Measurements from ENCODE around the gene RUFY3.

RUFY3 gene

GRCh38 chr4:70841951-70842350, 120.2 kb downstream of the RUFY3 start:
- DNase-seq (ENCODE audit: low spot score): no peak

DNA sequence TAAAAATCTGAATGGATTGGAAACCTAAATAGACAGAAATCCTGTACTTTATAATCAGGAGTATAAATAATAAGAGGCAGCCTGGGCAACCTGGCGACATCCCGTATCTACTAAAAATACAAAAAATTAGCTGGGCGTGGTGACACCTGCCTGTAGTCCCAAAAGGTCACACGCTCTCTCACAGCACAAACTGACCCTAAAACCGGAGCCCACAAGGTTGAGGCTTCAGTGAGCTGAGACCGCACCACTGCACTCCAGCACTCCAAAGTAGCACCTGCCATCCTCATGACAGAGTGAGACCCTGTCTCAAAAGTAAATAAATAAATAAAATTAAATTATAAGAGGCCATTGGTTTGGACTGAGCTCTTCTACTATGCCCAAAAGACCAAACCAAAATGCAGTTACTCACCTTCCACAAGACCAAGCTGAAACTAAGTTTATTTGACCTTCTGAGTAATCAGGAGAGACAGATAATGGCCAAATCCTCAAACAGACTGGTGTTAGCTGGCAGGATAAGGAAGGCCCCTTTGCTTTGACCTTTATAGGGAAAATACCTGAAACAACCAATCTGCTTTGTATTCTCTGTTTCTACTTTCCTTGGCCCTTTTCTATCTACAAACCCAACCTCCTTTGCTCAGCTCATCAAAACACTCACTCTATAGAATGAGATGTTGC, 121.1 kb downstream of the RUFY3 start:
- DNase-seq (ENCODE audit: low spot score): no peak

DNA sequence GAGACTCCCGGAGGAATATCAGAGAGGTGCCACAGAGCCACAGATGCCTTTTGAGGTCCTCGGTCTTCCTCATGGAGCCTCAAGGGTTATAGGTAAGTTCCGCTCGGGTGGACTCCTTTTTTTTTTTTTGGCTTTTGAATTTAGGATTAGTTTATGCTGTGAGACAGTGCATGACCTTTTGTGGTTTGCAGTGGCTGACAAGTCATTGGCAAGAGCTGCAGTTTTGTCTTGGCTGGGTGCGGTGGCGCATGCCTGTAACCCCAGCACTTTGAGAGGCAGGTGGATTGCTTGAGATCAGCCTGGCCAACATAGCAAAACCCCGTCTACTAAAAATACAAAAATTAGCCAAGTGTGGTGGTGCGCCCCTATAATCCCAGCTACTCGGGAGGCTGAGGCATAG, 122.4 kb downstream of the RUFY3 start:
- DNase-seq (ENCODE audit: low spot score): no peak

DNA sequence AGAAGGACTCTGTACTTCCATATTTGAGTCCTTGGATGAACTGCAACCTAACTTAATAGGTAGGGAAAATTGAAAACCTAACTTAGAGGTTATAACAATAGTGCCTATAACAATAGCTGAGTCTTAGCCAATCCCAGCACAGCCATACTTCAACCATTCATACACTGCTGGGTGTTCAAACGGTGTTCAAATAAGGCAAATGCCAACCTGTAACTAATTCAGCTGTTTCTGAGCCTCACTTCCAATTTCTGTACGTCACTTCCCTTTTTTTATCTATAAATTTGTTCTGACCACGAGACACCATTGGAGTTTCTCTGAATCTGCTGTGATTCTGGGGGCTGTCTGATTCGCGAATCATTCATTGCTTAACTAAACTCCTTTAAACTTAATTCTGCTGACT, 127.5 kb downstream of the RUFY3 start:
- no peak for DNase-seq (ENCODE audit: low spot score)

DNA sequence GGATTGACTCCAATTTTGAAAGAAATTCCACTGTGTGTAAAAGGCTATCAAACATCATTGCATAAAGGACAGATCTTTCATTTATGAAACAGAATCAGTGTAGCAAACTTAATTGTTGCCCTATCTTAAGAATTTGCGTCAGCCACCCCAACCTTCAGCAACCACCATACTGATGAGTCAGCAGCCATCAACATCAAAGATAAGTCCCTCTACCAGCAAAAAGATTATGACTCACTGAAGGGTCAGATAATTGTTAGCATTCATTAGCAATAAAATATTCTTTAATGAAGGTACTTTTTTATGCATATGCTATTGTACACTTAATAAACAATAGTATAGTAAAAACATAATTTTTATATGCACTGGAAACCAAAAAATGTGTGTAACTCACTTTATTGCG, 133.7 kb downstream of the RUFY3 start:
- DNase-seq (ENCODE audit: low spot score): no peak
